GM19193 (cell line): Measurements from ENCODE around the gene CIZ1.

Source experiments
- POLR2A ChIP-seq: IDR thresholded peaks from 4 replicates; pipeline ENCODE4 v1.6.1; 2011; ENCODE audit not compliant: insufficient read depth, insufficient read length; ENCODE audit errors: extremely low read depth

Gene CIZ1

DNA sequence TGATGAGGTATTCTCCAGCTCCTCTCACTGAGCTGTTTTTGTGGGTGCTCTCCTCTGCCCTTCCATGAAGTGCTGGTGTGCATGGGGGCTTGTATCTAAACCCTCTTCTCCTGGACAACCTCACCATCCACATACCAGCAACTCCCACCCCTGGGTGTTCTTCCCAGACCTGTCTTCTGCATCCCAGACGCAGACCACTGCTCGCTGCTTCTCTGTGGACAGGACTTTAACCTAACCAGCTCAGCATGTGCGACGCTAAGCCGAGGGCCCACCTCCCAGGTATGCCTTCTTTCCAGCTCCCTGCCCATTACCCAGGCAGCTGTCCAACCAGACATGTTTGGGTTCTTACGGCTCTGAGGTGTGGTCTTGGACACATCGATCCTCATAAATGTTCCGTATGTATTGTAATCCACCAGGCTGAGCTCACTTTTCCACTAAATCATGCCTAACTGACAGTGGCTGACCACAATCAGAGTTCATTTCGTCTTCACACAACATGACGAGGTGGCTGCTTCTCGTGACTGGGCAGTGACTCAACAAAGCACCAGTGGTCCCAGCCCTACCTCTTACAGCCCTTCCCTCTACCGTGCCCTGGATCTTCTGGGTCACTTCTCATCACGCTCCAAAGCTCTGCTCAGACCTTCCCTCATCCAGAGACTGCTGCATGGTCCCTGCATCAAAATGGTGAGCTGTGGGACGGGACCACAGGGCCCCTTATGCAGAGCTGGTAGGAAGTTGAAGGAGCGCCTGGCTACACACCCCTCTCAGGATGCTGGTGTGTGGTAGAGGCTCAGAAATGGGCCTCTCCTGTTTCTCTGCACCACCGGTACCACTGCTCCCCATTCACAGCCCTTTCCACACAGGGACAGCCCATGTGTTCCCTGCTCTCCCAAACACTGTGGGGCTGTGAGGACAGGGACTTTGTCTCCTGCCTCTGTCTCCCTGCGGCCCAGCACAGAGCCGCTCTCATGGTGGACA lies 54.3 kb downstream of the CIZ1 start:
- TF ChIP-seq POLR2A: no peak

GRCh38 chr9:128128836-128129590 lies 62.4 kb downstream of the CIZ1 start:
- TF ChIP-seq POLR2A: no peak

GRCh38 chr9:128127990-128128835 lies 63.2 kb downstream of the CIZ1 start:
- peak; percentile 37 for TF ChIP-seq POLR2A

- peak; percentile 71 for TF ChIP-seq POLR2A
Observed at GRCh38 chr9:128127568-128127989, 63.8 kb downstream of the CIZ1 start, which contains the start of gene PTGES2. PTGES2 (minus strand) TSS chr9:128127729; CDS start chr9:128127717, 12 bp downstream.

DNA sequence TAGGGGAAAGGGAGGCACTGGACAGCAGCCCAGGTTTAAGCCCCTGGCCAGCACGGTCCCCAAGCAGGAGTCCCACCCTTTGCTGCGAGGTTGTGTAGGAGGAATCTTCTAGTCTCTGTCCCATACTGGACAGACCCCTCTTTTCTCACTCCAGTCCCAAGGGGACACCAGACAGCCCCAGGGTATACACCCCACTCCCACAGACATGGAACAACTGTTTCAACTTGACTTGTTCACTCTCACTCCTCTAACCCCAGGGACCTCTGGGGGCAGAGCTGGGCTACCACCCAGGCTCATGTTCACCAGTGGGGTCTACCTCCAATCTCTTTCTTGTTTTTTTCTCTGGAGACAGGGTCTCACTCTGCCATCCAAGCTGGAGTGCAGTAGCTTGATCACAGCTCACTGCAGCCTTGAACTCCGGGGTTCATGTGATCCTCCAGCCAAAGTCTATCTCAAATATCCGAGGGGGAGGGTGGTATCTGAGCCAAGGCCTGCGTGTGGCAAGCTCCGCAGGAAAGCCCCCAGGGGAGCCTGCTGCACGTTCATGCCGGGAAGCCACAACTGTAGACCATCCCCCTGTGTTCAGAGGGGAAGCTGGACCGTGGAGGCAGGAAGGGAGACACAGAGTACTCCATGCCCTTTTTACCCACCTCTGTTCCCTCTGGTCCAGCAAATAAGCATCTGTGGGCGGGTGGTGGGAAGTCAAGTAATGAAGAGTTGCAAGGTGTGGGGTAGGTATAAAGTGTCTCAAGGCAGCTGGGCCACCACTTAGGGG lies 65.6 kb downstream of the CIZ1 start:
- peak; percentile 17 for TF ChIP-seq POLR2A

DNA sequence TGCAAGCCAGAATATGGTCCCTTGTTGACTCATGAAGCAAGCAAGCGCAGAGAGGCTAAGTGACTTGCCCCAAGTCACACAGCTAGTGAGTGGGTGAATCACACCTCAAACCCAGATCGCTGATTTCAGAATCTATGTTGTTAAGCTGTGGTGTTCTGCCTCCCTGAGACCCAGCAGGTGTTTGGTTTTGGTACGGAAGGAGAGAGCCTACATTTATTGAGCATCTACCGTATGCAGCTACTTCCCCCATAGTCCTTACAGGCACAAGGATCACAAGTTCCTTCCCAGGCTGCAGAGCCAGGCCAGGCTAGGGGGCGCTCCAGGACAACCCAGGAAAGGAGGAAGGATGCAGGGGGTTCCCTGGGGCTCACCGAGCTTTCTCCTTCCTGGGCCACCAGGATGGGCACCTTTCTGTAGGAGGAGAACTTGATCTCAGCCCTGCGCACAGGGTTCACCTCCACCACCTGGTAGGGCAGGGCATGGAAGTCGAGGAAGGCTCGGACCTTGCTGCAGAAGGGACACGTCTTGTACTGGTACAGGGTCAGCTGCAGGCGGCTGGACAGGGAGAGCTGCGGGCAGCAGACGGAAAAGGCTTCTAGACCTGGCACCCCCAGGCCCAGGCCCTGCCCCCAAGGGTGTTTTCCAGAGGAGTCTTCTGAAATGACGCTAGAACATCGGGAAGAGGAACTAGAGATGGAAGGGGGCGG lies 66.3 kb downstream of the CIZ1 start:
- no peak for TF ChIP-seq POLR2A

- TF ChIP-seq POLR2A: no peak
Observed at GRCh38 chr9:128124451-128124850, 66.9 kb downstream of the CIZ1 start.

DNA sequence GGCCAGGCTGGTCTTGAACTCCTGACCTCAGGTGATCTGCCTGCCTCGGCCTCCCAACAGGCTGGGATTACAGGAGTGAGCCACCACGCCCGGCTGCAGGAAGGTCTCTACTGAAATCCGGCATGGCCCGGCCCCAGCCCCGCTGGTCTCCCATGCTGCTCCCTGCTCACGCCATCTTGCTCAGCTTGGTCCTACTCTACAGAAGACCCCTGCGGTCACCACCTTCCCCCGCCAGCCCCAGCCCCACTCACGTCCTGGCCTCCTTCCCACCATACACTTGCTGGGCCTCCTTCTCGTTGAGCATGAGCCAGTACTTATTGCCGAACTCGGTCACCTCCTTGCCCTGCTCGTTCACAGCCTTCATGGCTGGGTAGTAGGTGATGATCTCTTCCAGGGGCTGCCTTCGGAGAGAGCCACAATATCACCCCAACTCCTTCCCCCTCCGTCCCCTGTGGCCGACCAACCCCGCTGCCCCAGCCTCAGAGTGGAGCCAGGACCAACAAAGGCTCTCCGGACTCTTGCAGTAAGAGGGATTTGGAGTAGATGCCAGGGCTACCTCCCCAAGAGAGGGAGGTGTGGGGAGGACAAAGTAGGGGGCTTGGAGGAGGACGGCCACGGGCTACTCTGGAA lies 67.8 kb downstream of the CIZ1 start:
- no peak for TF ChIP-seq POLR2A

- TF ChIP-seq POLR2A: peak; percentile 19
Observed at GRCh38 chr9:128122809-128123175, 68.6 kb downstream of the CIZ1 start.

GRCh38 chr9:128121924-128122808 lies 69.2 kb downstream of the CIZ1 start:
- TF ChIP-seq POLR2A: no peak

- no peak for TF ChIP-seq POLR2A
Observed at GRCh38 chr9:128121466-128121810, 69.9 kb downstream of the CIZ1 start.
